Measurements from ENCODE around the gene NEK5. TPM values are rescaled to one million over a fixed set of nuclear protein-coding genes. Genes with fewer than 3 reads are reported as not detected.

The NEK5 gene
- total RNA-seq, 2 experiments from 2014 or later, result 0.22 TPM; not detected in 1

DNA sequence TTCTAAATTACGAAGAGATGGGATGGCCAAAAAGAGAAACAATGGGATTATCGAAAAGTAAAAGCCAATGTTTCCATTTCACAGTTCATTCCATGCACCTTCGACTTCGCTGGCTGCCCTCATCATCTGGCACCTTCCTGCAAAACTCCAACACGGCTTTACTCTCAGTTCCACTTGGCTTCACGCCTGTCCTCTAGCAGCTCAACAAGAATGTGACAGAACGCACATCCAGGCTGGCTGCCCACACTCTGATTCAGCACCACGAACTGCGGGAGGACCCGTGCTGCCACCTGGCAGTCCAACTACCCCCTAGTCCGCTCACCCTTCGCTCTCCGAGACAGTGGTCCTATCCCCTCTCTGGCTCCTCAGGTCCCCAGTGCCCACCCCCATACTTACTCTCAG lies 129.4 kb downstream of the NEK5 start:
- H3K36me3 ChIP-seq (ENCODE audit: insufficient read depth, low read length), result no peaks in the 10 kb centered on the region
- no peaks in the 10 kb centered on the region for H3K4me1 ChIP-seq (ENCODE audit: insufficient read depth, low read length, poor library complexity, severe bottlenecking)
- POLR2A ChIA-PET, result no interaction called here
- intact Hi-C loops (cut with micrococcal nuclease; ENCODE audit: unreplicated experiment), result no loop called here
- no peaks in the 10 kb centered on the region for H3K9me2 ChIP-seq (ENCODE audit: insufficient read depth, low read length)
- no TSS peak for BruUV-seq (replicated peaks)
- no peaks in the 10 kb centered on the region for H3K79me2 ChIP-seq (ENCODE audit: insufficient read depth, low read depth, low read length)
- H3K4me3 ChIP-seq (ENCODE audit: low read depth, low read length, poor library complexity, severe bottlenecking), result no peak overlapping the region
- H3K9me3 ChIP-seq (ENCODE audit: low read length), result no peaks in the 10 kb centered on the region
- no peak overlapping the region for H2AFZ ChIP-seq (ENCODE audit: low read length)
- H4K20me1 ChIP-seq (ENCODE audit: insufficient read depth, low read length), result no peaks in the 10 kb centered on the region; the same call in 1 of the 2 replicates
- H3K4me2 ChIP-seq (ENCODE audit: low read length), result no peak overlapping the region
- TF ChIP-seq EZH2phosphoT487 (IDR thresholded peaks at IDR 0.05; ENCODE audit: borderline replicate concordance, low read depth, low read length) (no peak), CTCF (conservative IDR thresholded peaks at IDR 0.05; ENCODE audit: low read length) (no peak)
- CTCF ChIA-PET (ENCODE audit: unreplicated experiment), result no interaction called here
- DNase-seq (ENCODE audit: low spot score), result no peak
- no peak overlapping the region for H3K27ac ChIP-seq (ENCODE audit: low read depth, low read length, poor library complexity, severe bottlenecking)

GRCh38 chr13:51998723-51999509 lies 130.0 kb downstream of the NEK5 start:
- Histone ChIP-seq H3K79me2 (ENCODE audit: insufficient read depth, low read depth, low read length) (no peaks in the 10 kb centered on the region), H3K4me1 (ENCODE audit: insufficient read depth, low read length, poor library complexity, severe bottlenecking) (no peaks in the 10 kb centered on the region), H3K27ac (ENCODE audit: low read depth, low read length, poor library complexity, severe bottlenecking) (no peak overlapping the region), H3K9me3 (ENCODE audit: low read length) (no peaks in the 10 kb centered on the region), H3K36me3 (ENCODE audit: insufficient read depth, low read length) (no peaks in the 10 kb centered on the region), H3K4me3 (ENCODE audit: low read depth, low read length, poor library complexity, severe bottlenecking) (no peak overlapping the region), H3K9me2 (ENCODE audit: insufficient read depth, low read length) (no peaks in the 10 kb centered on the region), H3K4me2 (ENCODE audit: low read length) (no peak overlapping the region), H2AFZ (ENCODE audit: low read length) (no peak overlapping the region), H4K20me1 (ENCODE audit: insufficient read depth, low read length) (no peaks in the 10 kb centered on the region; the same call in 1 of the 2 replicates)
- POLR2A ChIA-PET, result no interaction called here
- CTCF ChIA-PET (ENCODE audit: unreplicated experiment), result no interaction called here
- no TSS peak for BruUV-seq (replicated peaks)
- intact Hi-C loops (cut with micrococcal nuclease; ENCODE audit: unreplicated experiment), result no loop called here
- TF ChIP-seq EZH2phosphoT487 (IDR thresholded peaks at IDR 0.05; ENCODE audit: borderline replicate concordance, low read depth, low read length), result no peak
- TF ChIP-seq CTCF (conservative IDR thresholded peaks at IDR 0.05; ENCODE audit: low read length), result no peak
- DNase-seq (ENCODE audit: low spot score), result no peak

GRCh38 chr13:51997641-51998330 lies 131.1 kb downstream of the NEK5 start:
- H3K9me2 ChIP-seq (ENCODE audit: insufficient read depth, low read length), result no peaks in the 10 kb centered on the region
- no peaks in the 10 kb centered on the region; the same call in 1 of the 2 replicates for H4K20me1 ChIP-seq (ENCODE audit: insufficient read depth, low read length)
- H3K36me3 ChIP-seq (ENCODE audit: insufficient read depth, low read length), result no peaks in the 10 kb centered on the region
- CTCF ChIA-PET (ENCODE audit: unreplicated experiment), result no interaction called here
- no peak for DNase-seq (ENCODE audit: low spot score)
- H3K9me3 ChIP-seq (ENCODE audit: low read length), result no peaks in the 10 kb centered on the region
- POLR2A ChIA-PET, result interaction anchor here (1.2 kb wide), 1 partner anchor 36 kb away, joined by 3 read pairs; no protein-coding TSS in a partner anchor
- BruUV-seq (replicated peaks), result no TSS peak
- H3K27ac ChIP-seq (ENCODE audit: low read depth, low read length, poor library complexity, severe bottlenecking), result no peak overlapping the region
- H3K4me2 ChIP-seq (ENCODE audit: low read length), result no peak overlapping the region
- no peaks in the 10 kb centered on the region for H3K79me2 ChIP-seq (ENCODE audit: insufficient read depth, low read depth, low read length)
- no peak overlapping the region for H2AFZ ChIP-seq (ENCODE audit: low read length)
- H3K4me3 ChIP-seq (ENCODE audit: low read depth, low read length, poor library complexity, severe bottlenecking), result no peak overlapping the region
- no peaks in the 10 kb centered on the region for H3K4me1 ChIP-seq (ENCODE audit: insufficient read depth, low read length, poor library complexity, severe bottlenecking)
- intact Hi-C loops (cut with micrococcal nuclease; ENCODE audit: unreplicated experiment), result no loop called here
- TF ChIP-seq EZH2phosphoT487 (IDR thresholded peaks at IDR 0.05; ENCODE audit: borderline replicate concordance, low read depth, low read length), result no peak
- no peak for TF ChIP-seq CTCF (conservative IDR thresholded peaks at IDR 0.05; ENCODE audit: low read length)

Data from OCI-LY7 (cell line).